A549 (cell line): Measurements from ENCODE around the gene RRAGD.

Experiments used
- BHLHE40 ChIP-seq: IDR thresholded peaks from 2 replicates; pipeline ENCODE4 v1.6.1; 2012; ENCODE audit warnings: low read depth, low read length, inconsistent platforms
- CEBPB ChIP-seq, 2 experiments: fragments of >200 bp in 1 of 2; sonication (Bioruptor Twin) in 1 of 2; formaldehyde crosslinking in 1 of 2; IDR thresholded peaks; 2 replicates each; pipeline ENCODE4 v1.6.1; 2012 to 2016
- CTCF ChIP-seq: fragments of >200 bp; sonication (Bioruptor Twin); formaldehyde crosslinking; IDR thresholded peaks from 3 replicates; pipeline ENCODE4 v1.5.1; 2016
- EP300 ChIP-seq, 2 experiments: fragments of >200 bp; sonication (Bioruptor Twin); formaldehyde crosslinking; IDR thresholded peaks; 2 replicates in 1 of 2; 3 replicates in 1 of 2; pipeline ENCODE4 v1.6.1; 2016 to 2017
- HDAC2 ChIP-seq: fragments of 200-600 bp; sonication (generic); IDR thresholded peaks from 2 replicates; pipeline ENCODE4 v1.6.1; 2016
- MYC ChIP-seq: IDR thresholded peaks from 2 replicates; pipeline ENCODE4 v1.6.1; 2012; ENCODE audit warnings: mild to moderate bottlenecking, inconsistent platforms, low read length, improper control_type of control experiment, borderline replicate concordance
- POLR2A ChIP-seq: IDR thresholded peaks from 2 replicates; pipeline ENCODE4 v1.6.1; 2012; ENCODE audit warnings: mild to moderate bottlenecking, low read length
- REST ChIP-seq: fragments of 200-600 bp; sonication (generic); IDR thresholded peaks from 2 replicates; pipeline ENCODE4 v1.6.1; 2016; ENCODE audit warnings: antibody characterized with exemption, mild to moderate bottlenecking, moderate library complexity
- SREBF2 ChIP-seq: fragments of 450-650 bp; IDR thresholded peaks from 2 replicates; pipeline ENCODE4 v1.6.1; 2014; ENCODE audit warnings: mild to moderate bottlenecking, moderate library complexity

- TF ChIP-seq BHLHE40 (no peak), POLR2A (no peak), SREBF2 (no peak), CTCF (no peak), EP300 (IDR thresholded peaks at IDR 0.05) (no peak), CEBPB (IDR thresholded peaks at IDR 0.05) (no peak), HDAC2 (no peak), REST (no peak), MYC (no peak)
Observed at GRCh38 chr6:89353118-89353556, 58.9 kb downstream of the RRAGD start.
